Smooth muscle cell (in vitro differentiated cells): ENCODE results near the gene LIPG. TPM values are rescaled to one million over a fixed set of nuclear protein-coding genes. Genes with fewer than 3 reads are reported as not detected.
A peak's percentile ranks its signal among the peaks of the same experiment; 100 is the strongest.

ENCODE experiments used
- DNase-seq: peaks from one replicate; lab custom pipeline; 2025; ENCODE audit not compliant: unreplicated experiment; lab: John Stamatoyannopoulos, UW
- H2AFZ ChIP-seq: fragments of 200-600 bp; sonication (generic); 2 replicates; pipeline ENCODE4 v1.6.0; 2016; ENCODE audit warnings: antibody characterized with exemption, low read depth, mild to moderate bottlenecking
- H3F3A ChIP-seq: fragments of 200-600 bp; sonication (generic); 2 replicates; pipeline ENCODE4 v1.6.0; 2017; ENCODE audit warnings: antibody characterized with exemption, low read depth
- H3K27ac ChIP-seq: fragments of 200-600 bp; sonication (generic); 2 replicates; pipeline ENCODE4 v1.5.1; 2016; ENCODE audit warnings: low read depth, mild to moderate bottlenecking
- H3K27me3 ChIP-seq: fragments of 200-600 bp; sonication (generic); 2 replicates; pipeline ENCODE4 v1.6.1; 2016; ENCODE audit warnings: low read depth, mild to moderate bottlenecking
- H3K36me3 ChIP-seq: fragments of 200-600 bp; sonication (generic); 2 replicates; pipeline ENCODE4 v1.5.1; 2016; ENCODE audit warnings: low read depth
- H3K4me1 ChIP-seq: fragments of 200-600 bp; sonication (generic); 2 replicates; pipeline ENCODE4 v1.5.1; 2016; ENCODE audit warnings: low read depth
- H3K4me2 ChIP-seq: fragments of 200-600 bp; sonication (generic); 2 replicates; pipeline ENCODE4 v1.6.0; 2016; ENCODE audit warnings: mild to moderate bottlenecking
- H3K4me3 ChIP-seq: fragments of 200-600 bp; sonication (generic); 2 replicates; pipeline ENCODE4 v1.5.1; 2016; ENCODE audit warnings: mild to moderate bottlenecking
- H3K79me2 ChIP-seq: fragments of 200-600 bp; sonication (generic); 2 replicates; pipeline ENCODE4 v1.6.0; 2016; ENCODE audit warnings: low read depth, mild to moderate bottlenecking
- H3K9ac ChIP-seq: fragments of 200-600 bp; sonication (generic); 2 replicates; pipeline ENCODE4 v1.6.0; 2016; ENCODE audit warnings: low read depth
- H3K9me3 ChIP-seq: fragments of 200-600 bp; sonication (generic); replicated peaks from 2 replicates; pipeline ENCODE4 v1.5.1; 2016; ENCODE audit warnings: low read depth
- H4K20me1 ChIP-seq: fragments of 200-600 bp; sonication (generic); 2 replicates; pipeline ENCODE4 v1.6.0; 2016; ENCODE audit warnings: low read depth
- CTCF ChIP-seq: fragments of 200-600 bp; sonication (generic); IDR thresholded peaks from 2 replicates; pipeline ENCODE4 v1.5.1; 2017; ENCODE audit warnings: borderline replicate concordance, mild to moderate bottlenecking, antibody characterized with exemption; ENCODE audit not compliant: insufficient read depth, poor library complexity, severe bottlenecking
- WGBS: methylation state at CpG from one replicate; pipeline ENCODE4 v1.1.7; 2016; ENCODE audit warnings: low lambda C conversion rate; 5-methylcytosine and 5-hydroxymethylcytosine counted together
- polyA plus RNA-seq: library from polyadenylated mRNA; unstranded; fragments of >200 nt; fragmentation: Nextera tagmentation; extraction: Ambion mirVana; gene quantifications from 2 replicates; pipeline ENCODE4 v1.2.1, GENCODE V29; 2016
- total RNA-seq: library from RNA; depleted of rRNA; stranded (reverse); fragments of >200 nt; gene quantifications from 2 replicates; pipeline ENCODE4 v1.2.3, GENCODE V29; 2014

LIPG gene
- total and polyA plus RNA-seq, 2 experiments from 2014 or later: 15.3 to 25.6 TPM

- 75% methylated on average over 9 of the region's 9 CpGs for WGBS
- peak overlapping the region; percentile 58 for H3K4me3 ChIP-seq
- H2AFZ ChIP-seq: no peak overlapping the region
- H3K36me3 ChIP-seq: no peaks in the 10 kb centered on the region
- no peaks in the 10 kb centered on the region for H3K9me3 ChIP-seq
- no peak for DNase-seq
- TF ChIP-seq CTCF: no peak
- H3K27ac ChIP-seq: no peak overlapping the region
- peaks cover 22% of the 10 kb centered on the region for H3K4me1 ChIP-seq
- peaks cover 21% of the 10 kb centered on the region for H3K79me2 ChIP-seq
- no peaks in the 10 kb centered on the region for H3K27me3 ChIP-seq
- no peak overlapping the region for H3K9ac ChIP-seq
- peak overlapping the region; percentile 95 for H3K4me2 ChIP-seq
- H3F3A ChIP-seq: no peaks in the 10 kb centered on the region
- H4K20me1 ChIP-seq: peaks cover 32% of the 10 kb centered on the region
Measured at GRCh38 chr18:49565101-49565500, 3.2 kb downstream of the LIPG start.

DNA sequence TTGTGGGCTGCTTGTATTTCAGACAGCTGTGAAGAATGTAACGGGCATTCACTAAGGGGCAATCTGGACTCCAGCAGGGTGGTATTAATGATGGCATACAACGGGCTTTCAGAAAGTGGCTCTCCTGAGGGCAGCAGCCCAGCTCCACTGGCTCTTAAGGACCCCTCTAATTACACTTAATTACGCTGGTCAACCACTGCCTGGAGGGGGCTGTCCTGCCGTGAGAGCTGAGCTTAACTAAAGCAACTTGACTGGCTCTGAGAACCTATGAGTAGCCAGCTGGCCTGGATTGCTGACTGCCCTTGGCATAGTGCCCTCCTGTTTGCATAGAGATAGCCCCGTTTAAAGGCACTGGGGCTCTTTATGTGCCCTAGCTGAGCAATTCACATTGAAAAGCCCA is 3.8 kb downstream of the LIPG start:
- no peak overlapping the region for H3K4me2 ChIP-seq
- no peaks in the 10 kb centered on the region for H3K27me3 ChIP-seq
- no peak for TF ChIP-seq CTCF
- peaks cover 21% of the 10 kb centered on the region for H3K79me2 ChIP-seq
- no peak for DNase-seq
- no peak overlapping the region for H2AFZ ChIP-seq
- no peak overlapping the region for H3K27ac ChIP-seq
- peaks cover 22% of the 10 kb centered on the region for H3K4me1 ChIP-seq
- no peaks in the 10 kb centered on the region for H3K36me3 ChIP-seq
- H3K4me3 ChIP-seq: no peak overlapping the region
- no peaks in the 10 kb centered on the region for H3K9me3 ChIP-seq
- peaks cover 32% of the 10 kb centered on the region for H4K20me1 ChIP-seq
- no peak overlapping the region for H3K9ac ChIP-seq
- 50% methylated on average over 5 of the region's 5 CpGs for WGBS
- H3F3A ChIP-seq: no peaks in the 10 kb centered on the region

DNA sequence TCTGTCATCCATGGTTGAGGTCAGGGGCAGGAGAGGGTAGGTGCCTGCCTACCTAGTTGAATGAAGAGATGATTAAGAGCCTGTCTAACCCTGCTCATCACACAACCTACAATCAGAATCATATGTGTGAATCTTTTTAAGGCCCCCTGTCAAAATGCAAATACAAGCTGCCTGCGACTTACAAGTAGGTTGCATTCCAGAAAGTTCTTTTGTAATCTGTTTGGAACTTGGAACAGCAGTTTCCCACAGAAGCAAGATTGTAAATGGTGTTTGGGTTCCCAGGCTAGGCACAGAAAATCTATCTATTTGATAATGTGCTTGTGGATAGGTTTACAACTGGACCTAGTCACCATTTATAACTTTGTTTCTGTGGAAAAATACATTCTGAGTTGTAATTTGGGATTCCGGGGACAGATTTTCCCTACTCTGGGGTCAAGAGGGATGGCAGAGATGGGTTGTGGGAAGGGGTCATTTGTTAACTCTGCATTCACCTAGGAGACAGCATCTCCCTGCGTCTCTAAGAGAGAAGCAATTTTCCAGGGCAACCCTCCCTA is 4.4 kb downstream of the LIPG start:
- no peak overlapping the region for H3K4me2 ChIP-seq
- no peaks in the 10 kb centered on the region for H3K27me3 ChIP-seq

More for the DNA sequence above, 4.4 kb downstream of the LIPG start:
- 86% methylated on average over 3 of the region's 3 CpGs for WGBS
- TF ChIP-seq CTCF: no peak
- H4K20me1 ChIP-seq: peaks cover 32% of the 10 kb centered on the region
- no peak overlapping the region for H3K9ac ChIP-seq
- no peak for DNase-seq
- no peak overlapping the region for H3K27ac ChIP-seq
- H3K79me2 ChIP-seq: peaks cover 24% of the 10 kb centered on the region
- H3F3A ChIP-seq: no peaks in the 10 kb centered on the region
- H3K4me3 ChIP-seq: no peak overlapping the region
- H3K9me3 ChIP-seq: no peaks in the 10 kb centered on the region
- H3K36me3 ChIP-seq: no peaks in the 10 kb centered on the region
- H2AFZ ChIP-seq: no peak overlapping the region
- H3K4me1 ChIP-seq: peaks cover 22% of the 10 kb centered on the region
